ENCODE results near the gene NCBP2. TPM values are rescaled to one million over a fixed set of nuclear protein-coding genes. Genes with fewer than 3 reads are reported as not detected.

The NCBP2 gene
- total RNA-seq, 1 donor from 2014 or later: 16.9 TPM

DNA sequence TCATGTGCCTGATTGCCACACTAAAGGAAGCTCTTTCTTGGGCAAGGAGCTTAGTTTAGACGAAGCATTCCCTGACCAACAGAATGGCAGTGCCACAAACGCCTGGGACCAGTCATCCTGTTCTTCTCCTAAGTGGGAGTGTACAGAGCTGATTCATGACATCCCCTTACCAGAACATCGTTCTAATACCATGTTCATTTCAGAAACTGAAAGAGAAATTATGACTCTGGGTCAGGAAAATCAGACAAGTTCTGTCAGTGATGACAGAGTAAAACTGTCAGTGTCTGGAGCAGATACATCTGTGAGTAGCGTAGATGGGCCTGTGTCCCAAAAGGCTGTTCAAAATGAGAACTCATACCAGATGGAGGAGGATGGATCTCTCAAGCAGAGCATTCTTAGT is 56.2 kb downstream of the NCBP2 start:
- Histone ChIP-seq H3K36me3 (peaks cover 14 to 33% of the 10 kb centered on the region in 2 donors), H3K4me3 (no peak overlapping the region), H3K4me1 (no peaks in the 10 kb centered on the region), H3K27me3 (no peaks in the 10 kb centered on the region), H3K9me3 (no peaks in the 10 kb centered on the region), H3K27ac (no peak overlapping the region)
- no peak for DNase-seq (ENCODE audit: low spot score in 2 of 2)
- no peak for TF ChIP-seq CTCF (IDR thresholded peaks at IDR 0.05)
- intact Hi-C loops (cut with DNase I): no loop called here

Other genes starting within 250 kb of the NCBP2 start
- 2.6 TPM for gene CEP19, start 230.3 kb downstream of the NCBP2 start, total RNA-seq
- gene PIGX, start 230.2 kb downstream of the NCBP2 start, total RNA-seq: 47.7 TPM
- gene PAK2, start 202.7 kb downstream of the NCBP2 start, total RNA-seq: 24.4 TPM
- gene SENP5, start 74.6 kb downstream of the NCBP2 start, total RNA-seq: 11.0 TPM
- gene PIGZ, start 26.3 kb upstream of the NCBP2 start, total RNA-seq: 0.96 TPM
- 21.6 TPM for gene MELTF, start 87.3 kb upstream of the NCBP2 start, total RNA-seq